ENCODE results near the gene HERC2.

HERC2 gene

GRCh38 chr15:28075573-28075972 lies 246.4 kb downstream of the HERC2 start:
- Histone ChIP-seq H3K27me3 (ENCODE audit: insufficient read depth, low read length) (no peaks in the 10 kb centered on the region), H3K9me3 (ENCODE audit: low read length) (no peaks in the 10 kb centered on the region), H3K36me3 (ENCODE audit: insufficient read depth, low read length) (no peaks in the 10 kb centered on the region), H2AFZ (ENCODE audit: low read depth, low read length) (no peak overlapping the region), H3K4me1 (ENCODE audit: insufficient read depth, low read length) (no peaks in the 10 kb centered on the region), H3K4me3 (ENCODE audit: low read length) (no peak overlapping the region)

DNA sequence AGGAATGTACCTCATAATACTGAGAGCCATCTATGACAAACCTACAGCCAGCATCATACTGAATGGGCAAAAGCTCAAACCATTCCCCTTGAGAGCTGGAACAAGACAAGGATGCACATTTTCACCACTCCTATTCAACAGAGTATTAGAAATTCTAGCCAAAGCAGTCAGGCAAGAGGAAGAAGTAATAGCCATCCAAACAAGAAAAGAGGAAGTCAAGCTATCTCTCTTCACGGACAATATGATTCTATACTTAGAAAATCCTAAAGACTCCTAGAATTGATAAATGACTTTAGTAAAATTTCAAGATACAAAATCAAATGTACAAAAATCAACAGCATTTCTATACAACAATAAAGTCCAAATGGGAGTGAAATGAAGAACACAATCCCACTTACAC lies 253.0 kb downstream of the HERC2 start:
- H3K4me3 ChIP-seq (ENCODE audit: low read length) = no peak overlapping the region
- no peaks in the 10 kb centered on the region for H3K9me3 ChIP-seq (ENCODE audit: low read length)
- H3K27me3 ChIP-seq (ENCODE audit: insufficient read depth, low read length) = no peaks in the 10 kb centered on the region

GRCh38 chr15:28066231-28066630 lies 255.7 kb downstream of the HERC2 start:
- Histone ChIP-seq H3K27me3 (ENCODE audit: insufficient read depth, low read length) (no peaks in the 10 kb centered on the region), H3K4me3 (ENCODE audit: low read length) (no peak overlapping the region), H3K9me3 (ENCODE audit: low read length) (no peaks in the 10 kb centered on the region), H3K36me3 (ENCODE audit: insufficient read depth, low read length) (no peaks in the 10 kb centered on the region), H2AFZ (ENCODE audit: low read depth, low read length) (no peak overlapping the region), H3K4me1 (ENCODE audit: insufficient read depth, low read length) (no peaks in the 10 kb centered on the region)

More for the DNA sequence above, 253.0 kb downstream of the HERC2 start:
- Histone ChIP-seq H3K36me3 (ENCODE audit: insufficient read depth, low read length) (no peaks in the 10 kb centered on the region), H3K4me1 (ENCODE audit: insufficient read depth, low read length) (no peaks in the 10 kb centered on the region), H2AFZ (ENCODE audit: low read depth, low read length) (no peak overlapping the region)
